ENCODE measurements around the gene RNU6-1.

Gene RNU6-1

DNA sequence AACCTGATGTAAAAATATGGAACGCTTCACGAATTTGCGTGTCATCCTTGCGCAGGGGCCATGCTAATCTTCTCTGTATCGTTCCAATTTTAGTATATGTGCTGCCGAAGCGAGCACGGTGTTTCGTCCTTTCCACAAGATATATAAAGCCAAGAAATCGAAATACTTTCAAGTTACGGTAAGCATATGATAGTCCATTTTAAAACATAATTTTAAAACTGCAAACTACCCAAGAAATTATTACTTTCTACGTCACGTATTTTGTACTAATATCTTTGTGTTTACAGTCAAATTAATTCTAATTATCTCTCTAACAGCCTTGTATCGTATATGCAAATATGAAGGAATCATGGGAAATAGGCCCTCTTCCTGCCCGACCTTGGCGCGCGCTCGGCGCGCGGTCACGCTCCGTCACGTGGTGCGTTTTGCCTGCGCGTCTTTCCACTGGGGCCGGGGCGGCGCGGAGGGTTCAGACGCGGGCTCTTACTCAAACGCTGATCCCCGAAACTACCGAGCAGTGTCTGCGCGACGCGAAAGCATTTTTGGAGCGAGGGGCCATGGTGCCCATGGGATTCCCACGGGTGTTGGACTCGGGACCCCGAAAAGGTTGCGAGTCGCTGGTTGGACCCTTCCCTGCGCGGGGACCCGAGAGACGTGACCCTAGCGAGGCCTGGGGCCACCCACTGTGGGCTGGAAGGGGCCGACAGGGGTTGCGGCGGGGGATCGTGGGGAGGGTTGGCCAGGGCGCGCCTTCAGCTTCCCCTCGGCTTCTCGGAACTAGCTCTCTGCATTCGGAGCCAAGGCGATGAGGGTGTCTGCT is at the start of gene RNU6-1 (continued):
- TF ChIP-seq ZNF354C (tag by site-specific recombination; IDR thresholded peaks at IDR 0.05; ENCODE audit: borderline replicate concordance, low read depth) (no peak), ZNF837 (tag by site-specific recombination; IDR thresholded peaks at IDR 0.05) (no peak), ZNF423 (tag by site-specific recombination; IDR thresholded peaks at IDR 0.05) (peak; percentile 57), ZNF600 (tag by site-specific recombination; IDR thresholded peaks at IDR 0.05) (peak; percentile 8), ZIC2 (tag by site-specific recombination; IDR thresholded peaks at IDR 0.05) (peak; percentile 79), ZNF214 (tag by site-specific recombination; IDR thresholded peaks at IDR 0.05; ENCODE audit: borderline replicate concordance) (no peak), REPIN1 (tag by site-specific recombination; IDR thresholded peaks at IDR 0.05; ENCODE audit: low read depth) (no peak), ZNF19 (tag by site-specific recombination; IDR thresholded peaks at IDR 0.05; ENCODE audit: low read depth) (no peak), ZBTB17 (tag by site-specific recombination; IDR thresholded peaks at IDR 0.05) (peak; percentile 95), SP2 (tag by site-specific recombination; IDR thresholded peaks at IDR 0.05) (peak; percentile 20; the same call in 1 of the 2 replicates), GLIS2 (tag by site-specific recombination; IDR thresholded peaks at IDR 0.05) (peak; percentile 95), ZNF571 (tag by site-specific recombination; IDR thresholded peaks at IDR 0.05) (no peak), YY1 (tag by site-specific recombination; IDR thresholded peaks at IDR 0.05) (peak; percentile 70; the same call in 1 of the 2 replicates), ZNF350 (tag by site-specific recombination; IDR thresholded peaks at IDR 0.05) (no peak), ZNF473 (tag by site-specific recombination; IDR thresholded peaks at IDR 0.05) (no peak), ZNF529 (tag by site-specific recombination; IDR thresholded peaks at IDR 0.05; ENCODE audit: insufficient replicate concordance) (no peak), ZNF324 (tag by site-specific recombination; IDR thresholded peaks at IDR 0.05) (peak; percentile 53; the same call in 1 of the 2 replicates), ZNF776 (tag by site-specific recombination; IDR thresholded peaks at IDR 0.05; ENCODE audit: borderline replicate concordance) (no peak), SP7 (tag by site-specific recombination; IDR thresholded peaks at IDR 0.05) (peak; percentile 83), ZNF366 (tag by site-specific recombination; conservative IDR thresholded peaks at IDR 0.05) (no peak)
- TF ChIP-seq, protein P1, sequence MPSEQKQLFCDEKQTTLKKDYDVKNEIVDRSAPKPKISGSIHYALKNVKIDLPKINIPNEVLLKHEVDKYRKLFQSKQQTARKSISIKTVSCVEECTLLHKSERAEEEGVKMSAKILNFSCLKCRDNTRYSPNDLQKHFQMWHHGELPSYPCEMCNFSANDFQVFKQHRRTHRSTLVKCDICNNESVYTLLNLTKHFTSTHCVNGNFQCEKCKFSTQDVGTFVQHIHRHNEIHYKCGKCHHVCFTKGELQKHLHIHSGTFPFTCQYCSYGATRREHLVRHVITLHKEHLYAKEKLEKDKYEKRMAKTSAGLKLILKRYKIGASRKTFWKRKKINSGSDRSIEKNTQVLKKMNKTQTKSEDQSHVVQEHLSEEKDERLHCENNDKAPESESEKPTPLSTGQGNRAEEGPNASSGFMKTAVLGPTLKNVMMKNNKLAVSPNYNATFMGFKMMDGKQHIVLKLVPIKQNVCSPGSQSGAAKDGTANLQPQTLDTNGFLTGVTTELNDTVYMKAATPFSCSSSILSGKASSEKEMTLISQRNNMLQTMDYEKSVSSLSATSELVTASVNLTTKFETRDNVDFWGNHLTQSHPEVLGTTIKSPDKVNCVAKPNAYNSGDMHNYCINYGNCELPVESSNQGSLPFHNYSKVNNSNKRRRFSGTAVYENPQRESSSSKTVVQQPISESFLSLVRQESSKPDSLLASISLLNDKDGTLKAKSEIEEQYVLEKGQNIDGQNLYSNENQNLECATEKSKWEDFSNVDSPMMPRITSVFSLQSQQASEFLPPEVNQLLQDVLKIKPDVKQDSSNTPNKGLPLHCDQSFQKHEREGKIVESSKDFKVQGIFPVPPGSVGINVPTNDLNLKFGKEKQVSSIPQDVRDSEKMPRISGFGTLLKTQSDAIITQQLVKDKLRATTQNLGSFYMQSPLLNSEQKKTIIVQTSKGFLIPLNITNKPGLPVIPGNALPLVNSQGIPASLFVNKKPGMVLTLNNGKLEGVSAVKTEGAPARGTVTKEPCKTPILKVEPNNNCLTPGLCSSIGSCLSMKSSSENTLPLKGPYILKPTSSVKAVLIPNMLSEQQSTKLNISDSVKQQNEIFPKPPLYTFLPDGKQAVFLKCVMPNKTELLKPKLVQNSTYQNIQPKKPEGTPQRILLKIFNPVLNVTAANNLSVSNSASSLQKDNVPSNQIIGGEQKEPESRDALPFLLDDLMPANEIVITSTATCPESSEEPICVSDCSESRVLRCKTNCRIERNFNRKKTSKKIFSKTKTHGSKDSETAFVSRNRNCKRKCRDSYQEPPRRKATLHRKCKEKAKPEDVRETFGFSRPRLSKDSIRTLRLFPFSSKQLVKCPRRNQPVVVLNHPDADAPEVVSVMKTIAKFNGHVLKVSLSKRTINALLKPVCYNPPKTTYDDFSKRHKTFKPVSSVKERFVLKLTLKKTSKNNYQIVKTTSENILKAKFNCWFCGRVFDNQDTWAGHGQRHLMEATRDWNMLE (tag by site-specific recombination; conservative IDR thresholded peaks at IDR 0.05; ENCODE audit: low read depth), result no peak; the same call in 1 of the 2 replicates
- TF ChIP-seq, protein P2, sequence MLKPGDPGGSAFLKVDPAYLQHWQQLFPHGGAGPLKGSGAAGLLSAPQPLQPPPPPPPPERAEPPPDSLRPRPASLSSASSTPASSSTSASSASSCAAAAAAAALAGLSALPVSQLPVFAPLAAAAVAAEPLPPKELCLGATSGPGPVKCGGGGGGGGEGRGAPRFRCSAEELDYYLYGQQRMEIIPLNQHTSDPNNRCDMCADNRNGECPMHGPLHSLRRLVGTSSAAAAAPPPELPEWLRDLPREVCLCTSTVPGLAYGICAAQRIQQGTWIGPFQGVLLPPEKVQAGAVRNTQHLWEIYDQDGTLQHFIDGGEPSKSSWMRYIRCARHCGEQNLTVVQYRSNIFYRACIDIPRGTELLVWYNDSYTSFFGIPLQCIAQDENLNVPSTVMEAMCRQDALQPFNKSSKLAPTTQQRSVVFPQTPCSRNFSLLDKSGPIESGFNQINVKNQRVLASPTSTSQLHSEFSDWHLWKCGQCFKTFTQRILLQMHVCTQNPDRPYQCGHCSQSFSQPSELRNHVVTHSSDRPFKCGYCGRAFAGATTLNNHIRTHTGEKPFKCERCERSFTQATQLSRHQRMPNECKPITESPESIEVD (tag by site-specific recombination; IDR thresholded peaks at IDR 0.05), result no peak; the same call in 1 of the 2 replicates
- TF ChIP-seq, protein P3, sequence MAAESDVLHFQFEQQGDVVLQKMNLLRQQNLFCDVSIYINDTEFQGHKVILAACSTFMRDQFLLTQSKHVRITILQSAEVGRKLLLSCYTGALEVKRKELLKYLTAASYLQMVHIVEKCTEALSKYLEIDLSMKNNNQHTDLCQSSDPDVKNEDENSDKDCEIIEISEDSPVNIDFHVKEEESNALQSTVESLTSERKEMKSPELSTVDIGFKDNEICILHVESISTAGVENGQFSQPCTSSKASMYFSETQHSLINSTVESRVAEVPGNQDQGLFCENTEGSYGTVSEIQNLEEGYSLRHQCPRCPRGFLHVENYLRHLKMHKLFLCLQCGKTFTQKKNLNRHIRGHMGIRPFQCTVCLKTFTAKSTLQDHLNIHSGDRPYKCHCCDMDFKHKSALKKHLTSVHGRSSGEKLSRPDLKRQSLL (tag by site-specific recombination; IDR thresholded peaks at IDR 0.05), result no peak
- TF ChIP-seq, protein P4, sequence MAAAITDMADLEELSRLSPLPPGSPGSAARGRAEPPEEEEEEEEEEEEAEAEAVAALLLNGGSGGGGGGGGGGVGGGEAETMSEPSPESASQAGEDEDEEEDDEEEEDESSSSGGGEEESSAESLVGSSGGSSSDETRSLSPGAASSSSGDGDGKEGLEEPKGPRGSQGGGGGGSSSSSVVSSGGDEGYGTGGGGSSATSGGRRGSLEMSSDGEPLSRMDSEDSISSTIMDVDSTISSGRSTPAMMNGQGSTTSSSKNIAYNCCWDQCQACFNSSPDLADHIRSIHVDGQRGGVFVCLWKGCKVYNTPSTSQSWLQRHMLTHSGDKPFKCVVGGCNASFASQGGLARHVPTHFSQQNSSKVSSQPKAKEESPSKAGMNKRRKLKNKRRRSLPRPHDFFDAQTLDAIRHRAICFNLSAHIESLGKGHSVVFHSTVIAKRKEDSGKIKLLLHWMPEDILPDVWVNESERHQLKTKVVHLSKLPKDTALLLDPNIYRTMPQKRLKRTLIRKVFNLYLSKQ (tag by site-specific recombination; IDR thresholded peaks at IDR 0.05; ENCODE audit: borderline replicate concordance), result no peak
- TF ChIP-seq, protein P5, sequence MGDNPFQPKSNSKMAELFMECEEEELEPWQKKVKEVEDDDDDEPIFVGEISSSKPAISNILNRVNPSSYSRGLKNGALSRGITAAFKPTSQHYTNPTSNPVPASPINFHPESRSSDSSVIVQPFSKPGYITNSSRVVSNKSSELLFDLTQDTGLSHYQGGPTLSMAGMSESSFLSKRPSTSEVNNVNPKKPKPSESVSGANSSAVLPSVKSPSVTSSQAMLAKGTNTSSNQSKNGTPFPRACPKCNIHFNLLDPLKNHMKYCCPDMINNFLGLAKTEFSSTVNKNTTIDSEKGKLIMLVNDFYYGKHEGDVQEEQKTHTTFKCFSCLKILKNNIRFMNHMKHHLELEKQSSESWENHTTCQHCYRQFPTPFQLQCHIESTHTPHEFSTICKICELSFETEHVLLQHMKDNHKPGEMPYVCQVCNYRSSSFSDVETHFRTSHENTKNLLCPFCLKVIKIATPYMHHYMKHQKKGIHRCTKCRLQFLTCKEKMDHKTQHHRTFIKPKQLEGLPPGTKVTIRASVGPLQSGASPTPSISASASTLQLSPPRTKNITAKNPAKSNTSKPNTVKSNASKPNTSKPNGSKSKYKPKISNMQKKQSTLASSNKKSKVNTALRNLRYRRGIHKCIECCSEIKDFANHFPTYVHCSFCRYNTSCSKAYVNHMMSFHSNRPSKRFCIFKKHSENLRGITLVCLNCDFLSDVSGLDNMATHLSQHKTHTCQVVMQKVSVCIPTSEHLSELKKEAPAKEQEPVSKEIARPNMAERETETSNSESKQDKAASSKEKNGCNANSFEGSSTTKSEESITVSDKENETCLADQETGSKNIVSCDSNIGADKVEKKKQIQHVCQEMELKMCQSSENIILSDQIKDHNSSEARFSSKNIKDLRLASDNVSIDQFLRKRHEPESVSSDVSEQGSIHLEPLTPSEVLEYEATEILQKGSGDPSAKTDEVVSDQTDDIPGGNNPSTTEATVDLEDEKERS (tag by site-specific recombination; IDR thresholded peaks at IDR 0.05), result peak; percentile 41; the same call in 1 of the 2 replicates

Measured in HEK293 (cell line).